ENCODE results near the gene NRSN2. TPM values are rescaled to one million over a fixed set of nuclear protein-coding genes. Genes with fewer than 3 reads are reported as not detected.
A peak's percentile ranks its signal among the peaks of the same experiment; 100 is the strongest.
"Not testable (repeated sequence)": the region's sequence is repeated elsewhere in the genome, so short reads cannot be mapped to it uniquely, and the experiment has no call there.

NRSN2 gene
- total and polyA plus RNA-seq, 4 donors: 32.3 to 150 (median 91.7) TPM

- H3K9me3 ChIP-seq (ENCODE audit: control insufficient read depth, insufficient read depth, low read length): no peaks in the 10 kb centered on the region
- peak overlapping the region; percentile 35 for H3K27ac ChIP-seq (ENCODE audit: low read depth, low read length)
- no peaks in the 10 kb centered on the region for H3K27me3 ChIP-seq (ENCODE audit: control insufficient read depth, insufficient read depth, low read length)
- H3K4me3 ChIP-seq (ENCODE audit: low read depth, low read length): no peak overlapping the region
- peaks cover 33% of the 10 kb centered on the region for H3K36me3 ChIP-seq (ENCODE audit: control insufficient read depth, insufficient read depth, low read length)
- WGBS (ENCODE audit: insufficient coverage): 56% methylated on average over 3 of the region's 4 CpGs
- H3K4me1 ChIP-seq (ENCODE audit: control insufficient read depth, insufficient read depth, low read length): peaks cover 50% of the 10 kb centered on the region
- no peak for DNase-seq (ENCODE audit: low read depth in 4 of 6, low spot score in 6 of 6)
These were observed 17.1 kb upstream of the NRSN2 start for GRCh38 chr20:329851-330232.

GRCh38 chr20:330233-331149 lies 16.4 kb upstream of the NRSN2 start:
- Histone ChIP-seq H3K27ac (ENCODE audit: low read depth, low read length) (peak overlapping the region; percentile 35), H3K9me3 (ENCODE audit: control insufficient read depth, insufficient read depth, low read length) (no peaks in the 10 kb centered on the region), H3K4me3 (ENCODE audit: low read depth, low read length) (no peak overlapping the region), H3K4me1 (ENCODE audit: control insufficient read depth, insufficient read depth, low read length) (peaks cover 50% of the 10 kb centered on the region), H3K27me3 (ENCODE audit: control insufficient read depth, insufficient read depth, low read length) (no peaks in the 10 kb centered on the region), H3K36me3 (ENCODE audit: control insufficient read depth, insufficient read depth, low read length) (peaks cover 33% of the 10 kb centered on the region)
- peak in 2 of 6 donors; percentile 87 to 90 for DNase-seq (ENCODE audit: low read depth in 4 of 6, low spot score in 6 of 6)
- WGBS (ENCODE audit: insufficient coverage): 16% methylated on average over 16 of the region's 16 CpGs

GRCh38 chr20:334578-334977 lies 12.3 kb upstream of the NRSN2 start:
- peaks cover 17% of the 10 kb centered on the region for H3K36me3 ChIP-seq (ENCODE audit: control insufficient read depth, insufficient read depth, low read length)
- no peak overlapping the region for H3K4me3 ChIP-seq (ENCODE audit: low read depth, low read length)
- no peak overlapping the region for H3K27ac ChIP-seq (ENCODE audit: low read depth, low read length)
- H3K4me1 ChIP-seq (ENCODE audit: control insufficient read depth, insufficient read depth, low read length): peaks cover 20% of the 10 kb centered on the region
- no peak for DNase-seq (ENCODE audit: low read depth in 4 of 6, low spot score in 6 of 6)
- no peaks in the 10 kb centered on the region for H3K9me3 ChIP-seq (ENCODE audit: control insufficient read depth, insufficient read depth, low read length)
- 100% methylated on average over 5 of the region's 8 CpGs for WGBS (ENCODE audit: insufficient coverage)
- no peaks in the 10 kb centered on the region for H3K27me3 ChIP-seq (ENCODE audit: control insufficient read depth, insufficient read depth, low read length)

DNA sequence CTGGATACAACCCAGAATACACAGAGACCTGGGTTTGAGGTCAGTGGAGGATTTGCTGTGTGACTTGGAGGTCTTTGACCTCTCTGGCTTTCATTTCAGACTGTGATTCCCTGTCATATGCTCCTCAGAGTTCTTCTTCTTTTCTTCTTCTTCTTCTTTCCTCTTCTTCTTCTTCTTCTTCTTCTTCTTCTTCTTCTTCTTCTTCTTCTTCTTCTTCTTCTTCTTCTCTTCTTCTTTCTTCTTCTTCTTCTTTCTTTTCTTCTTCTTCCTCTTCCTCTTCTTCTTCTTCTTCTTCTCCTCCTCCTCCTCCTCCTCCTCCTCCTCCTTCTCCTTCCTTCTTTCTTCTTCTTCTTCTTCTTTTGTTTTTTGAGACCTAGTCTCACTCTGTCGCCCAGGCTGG lies 10.9 kb upstream of the NRSN2 start:
- H3K4me3 ChIP-seq (ENCODE audit: low read depth, low read length); H3K36me3 ChIP-seq (ENCODE audit: control insufficient read depth, insufficient read depth, low read length); DNase-seq (ENCODE audit: low read depth in 4 of 6, low spot score in 6 of 6); H3K9me3 ChIP-seq (ENCODE audit: control insufficient read depth, insufficient read depth, low read length); H3K4me1 ChIP-seq (ENCODE audit: control insufficient read depth, insufficient read depth, low read length); H3K27ac ChIP-seq (ENCODE audit: low read depth, low read length); H3K27me3 ChIP-seq (ENCODE audit: control insufficient read depth, insufficient read depth, low read length): not testable (repeated sequence)
- 92% methylated on average over 1 of the region's 1 CpG for WGBS (ENCODE audit: insufficient coverage)

- Histone ChIP-seq H3K4me1 (ENCODE audit: control insufficient read depth, insufficient read depth, low read length) (peaks cover 9% of the 10 kb centered on the region), H3K9me3 (ENCODE audit: control insufficient read depth, insufficient read depth, low read length) (peaks cover 2% of the 10 kb centered on the region), H3K27me3 (ENCODE audit: control insufficient read depth, insufficient read depth, low read length) (no peaks in the 10 kb centered on the region), H3K4me3 (ENCODE audit: low read depth, low read length) (no peak overlapping the region), H3K36me3 (ENCODE audit: control insufficient read depth, insufficient read depth, low read length) (no peaks in the 10 kb centered on the region), H3K27ac (ENCODE audit: low read depth, low read length) (no peak overlapping the region)
- DNase-seq (ENCODE audit: low read depth in 4 of 6, low spot score in 6 of 6): no peak
- no CpG with 5 or more reads among the region's 2 CpGs for WGBS (ENCODE audit: insufficient coverage)
These were observed 5.2 kb upstream of the NRSN2 start for GRCh38 chr20:341682-342081.

DNA sequence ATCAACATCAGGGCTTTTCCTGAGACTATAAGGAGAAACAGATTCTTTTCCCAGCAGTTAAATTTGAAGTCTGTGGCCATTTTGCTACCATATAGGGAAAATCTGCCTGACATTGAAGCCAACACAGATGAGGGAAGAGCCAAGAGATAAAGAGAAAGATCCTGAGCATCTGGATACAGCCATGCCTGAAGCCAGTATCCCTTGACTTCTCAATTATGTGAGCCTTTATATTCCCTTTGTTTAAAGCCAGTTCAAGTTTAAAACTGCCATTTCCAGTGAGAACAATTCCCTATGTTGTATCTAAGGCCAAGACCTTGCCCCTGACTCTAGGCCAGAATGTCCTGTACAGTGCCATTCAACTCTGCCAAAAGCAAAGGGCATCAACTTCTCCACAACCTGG lies 3.8 kb upstream of the NRSN2 start:
- H3K4me3 ChIP-seq (ENCODE audit: low read depth, low read length): no peak overlapping the region
- H3K36me3 ChIP-seq (ENCODE audit: control insufficient read depth, insufficient read depth, low read length): no peaks in the 10 kb centered on the region
- H3K27me3 ChIP-seq (ENCODE audit: control insufficient read depth, insufficient read depth, low read length): no peaks in the 10 kb centered on the region
- peaks cover 9% of the 10 kb centered on the region for H3K4me1 ChIP-seq (ENCODE audit: control insufficient read depth, insufficient read depth, low read length)
- H3K27ac ChIP-seq (ENCODE audit: low read depth, low read length): no peak overlapping the region
- H3K9me3 ChIP-seq (ENCODE audit: control insufficient read depth, insufficient read depth, low read length): peaks cover 2% of the 10 kb centered on the region
- no peak for DNase-seq (ENCODE audit: low read depth in 4 of 6, low spot score in 6 of 6)

DNA sequence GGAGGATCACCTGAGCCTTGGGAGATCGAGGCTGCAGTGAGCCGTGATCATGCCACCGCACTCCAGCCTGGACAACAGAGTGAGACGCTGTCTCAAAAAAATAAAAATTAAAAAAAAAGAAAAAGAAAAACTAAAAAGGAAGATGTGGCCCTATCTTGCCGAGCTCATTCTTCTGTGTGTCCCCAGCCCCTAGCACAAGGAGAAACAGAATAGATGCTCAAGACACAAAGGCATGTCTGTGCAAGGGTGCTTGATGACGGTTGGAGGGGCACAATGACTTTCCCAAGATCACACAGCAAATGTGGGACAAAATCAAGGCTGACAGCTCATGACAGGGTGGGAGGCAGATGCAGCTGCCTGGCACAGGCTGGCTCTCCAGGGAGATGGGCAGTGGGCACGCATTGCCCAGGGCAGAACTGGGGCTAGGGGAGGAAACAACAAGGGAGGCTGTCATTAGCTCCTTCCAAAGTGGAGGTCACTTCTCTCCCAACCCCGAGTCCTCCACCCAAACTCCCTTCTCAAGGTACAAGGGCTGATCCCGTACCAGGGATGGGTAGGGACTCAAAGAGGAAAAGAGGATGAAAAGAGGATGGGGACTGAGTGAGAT lies 775 bp upstream of the NRSN2 start:
- DNase-seq (ENCODE audit: low read depth in 4 of 6, low spot score in 6 of 6): peak in 1 of 6 donors; percentile 15
- 27% methylated on average over 4 of the region's 9 CpGs for WGBS (ENCODE audit: insufficient coverage)
- Histone ChIP-seq H3K4me3 (ENCODE audit: low read depth, low read length) (peak overlapping the region; percentile 78), H3K36me3 (ENCODE audit: control insufficient read depth, insufficient read depth, low read length) (peaks cover 19% of the 10 kb centered on the region), H3K27ac (ENCODE audit: low read depth, low read length) (peak overlapping the region; percentile 98), H3K9me3 (ENCODE audit: control insufficient read depth, insufficient read depth, low read length) (peaks cover 2% of the 10 kb centered on the region), H3K27me3 (ENCODE audit: control insufficient read depth, insufficient read depth, low read length) (no peaks in the 10 kb centered on the region), H3K4me1 (ENCODE audit: control insufficient read depth, insufficient read depth, low read length) (peaks cover 15% of the 10 kb centered on the region)

- 0% methylated on average over 1 of the region's 19 CpGs for WGBS (ENCODE audit: insufficient coverage)
- peaks cover 21% of the 10 kb centered on the region for H3K36me3 ChIP-seq (ENCODE audit: control insufficient read depth, insufficient read depth, low read length)
- peak overlapping the region; percentile 98 for H3K27ac ChIP-seq (ENCODE audit: low read depth, low read length)
- peak overlapping the region; percentile 78 for H3K4me3 ChIP-seq (ENCODE audit: low read depth, low read length)
- H3K9me3 ChIP-seq (ENCODE audit: control insufficient read depth, insufficient read depth, low read length): no peaks in the 10 kb centered on the region
- peaks cover 15% of the 10 kb centered on the region for H3K4me1 ChIP-seq (ENCODE audit: control insufficient read depth, insufficient read depth, low read length)
- DNase-seq (ENCODE audit: low read depth in 4 of 6, low spot score in 6 of 6): no peak
- H3K27me3 ChIP-seq (ENCODE audit: control insufficient read depth, insufficient read depth, low read length): no peaks in the 10 kb centered on the region
These were observed 367 bp downstream of the NRSN2 start for GRCh38 chr20:347317-347639.

- Histone ChIP-seq H3K4me3 (ENCODE audit: low read depth, low read length) (peak overlapping the region; percentile 78), H3K9me3 (ENCODE audit: control insufficient read depth, insufficient read depth, low read length) (no peaks in the 10 kb centered on the region)
These were observed 951 bp downstream of the NRSN2 start for GRCh38 chr20:347640-348484.

More at GRCh38 chr20:347640-348484, 951 bp downstream of the NRSN2 start:
- peak in 5 of 6 donors; percentile 85 to 99 (median 93) for DNase-seq (ENCODE audit: low read depth in 4 of 6, low spot score in 6 of 6)
- WGBS (ENCODE audit: insufficient coverage): 0% methylated on average over 50 of the region's 61 CpGs
- Histone ChIP-seq H3K27ac (ENCODE audit: low read depth, low read length) (peak overlapping the region; percentile 98), H3K36me3 (ENCODE audit: control insufficient read depth, insufficient read depth, low read length) (peaks cover 23% of the 10 kb centered on the region), H3K4me1 (ENCODE audit: control insufficient read depth, insufficient read depth, low read length) (peaks cover 15% of the 10 kb centered on the region), H3K27me3 (ENCODE audit: control insufficient read depth, insufficient read depth, low read length) (no peaks in the 10 kb centered on the region)
